H9 (cell line): ENCODE data around the gene BICDL1. TPM values are rescaled to one million over a fixed set of nuclear protein-coding genes. Genes with fewer than 3 reads are reported as not detected.

Source experiments
- DNase-seq: peaks from one replicate; pipeline ENCODE4 v3.0.0-alpha.2; 2017
- H2AFZ ChIP-seq: one replicate; pipeline ENCODE4 v1.6.1; 2013; ENCODE audit warnings: mild to moderate bottlenecking, low read length, control low read depth, moderate library complexity
- H2AK5ac ChIP-seq: 2 replicates; pipeline ENCODE4 v1.6.1; 2013; ENCODE audit warnings: low read length, control low read depth, mixed read lengths; ENCODE audit not compliant: insufficient read length
- H2BK120ac ChIP-seq: one replicate; pipeline ENCODE4 v1.6.1; 2013; ENCODE audit warnings: low read depth, mild to moderate bottlenecking, low read length, control low read depth, inconsistent platforms; ENCODE audit not compliant: poor library complexity, severe bottlenecking
- H2BK12ac ChIP-seq: 2 replicates; pipeline ENCODE4 v1.6.1; 2013; ENCODE audit warnings: low read length, control low read depth, mixed read lengths, low read depth; ENCODE audit not compliant: insufficient read length
- H2BK15ac ChIP-seq: 2 replicates; pipeline ENCODE4 v1.6.1; 2013; ENCODE audit warnings: low read depth, low read length, control low read depth
- H2BK20ac ChIP-seq: one replicate; pipeline ENCODE4 v1.6.1; 2013; ENCODE audit warnings: low read depth, mild to moderate bottlenecking, low read length, control low read depth, inconsistent platforms; ENCODE audit not compliant: poor library complexity, severe bottlenecking
- H2BK5ac ChIP-seq: 2 replicates; pipeline ENCODE4 v1.6.1; 2013; ENCODE audit warnings: low read length, control low read depth, mixed read lengths; ENCODE audit not compliant: insufficient read length
- H3K14ac ChIP-seq: 2 replicates; pipeline ENCODE4 v1.6.1; 2013; ENCODE audit warnings: low read length, control low read depth; ENCODE audit not compliant: insufficient read depth
- H3K18ac ChIP-seq: 2 replicates; pipeline ENCODE4 v1.6.1; 2013; ENCODE audit warnings: low read depth, mild to moderate bottlenecking, mixed read lengths, low read length, control low read depth; ENCODE audit not compliant: insufficient read length
- H3K23ac ChIP-seq: 2 replicates; pipeline ENCODE4 v1.6.1; 2013; ENCODE audit warnings: low read length, control low read depth, mixed read lengths, low read depth; ENCODE audit not compliant: insufficient read length
- H3K23me2 ChIP-seq: 2 replicates; pipeline ENCODE4 v1.6.1; 2013; ENCODE audit warnings: low read depth, mild to moderate bottlenecking, mixed read lengths, low read length, control low read depth; ENCODE audit not compliant: insufficient read length, poor library complexity, severe bottlenecking
- H3K27ac ChIP-seq: 2 replicates; pipeline ENCODE4 v1.5.1; 2013; ENCODE audit warnings: low read length, control low read depth, mixed read lengths, low read depth; ENCODE audit not compliant: insufficient read length
- H3K27me3 ChIP-seq: 2 replicates; pipeline ENCODE4 v1.6.1; 2013; ENCODE audit warnings: low read length, control low read depth, inconsistent platforms; ENCODE audit not compliant: insufficient read depth
- H3K4ac ChIP-seq: 2 replicates; pipeline ENCODE4 v1.6.1; 2013; ENCODE audit warnings: low read depth, mild to moderate bottlenecking, control low read depth, inconsistent platforms, low read length, moderate library complexity
- H3K4me1 ChIP-seq: 2 replicates; pipeline ENCODE4 v1.6.1; 2013; ENCODE audit warnings: low read length, control low read depth, inconsistent platforms; ENCODE audit not compliant: insufficient read depth
- H3K4me2 ChIP-seq: 2 replicates; pipeline ENCODE4 v1.6.1; 2013; ENCODE audit warnings: low read length, control low read depth, mixed read lengths; ENCODE audit not compliant: insufficient read length, insufficient read depth
- H3K56ac ChIP-seq: 2 replicates; pipeline ENCODE4 v1.6.1; 2013; ENCODE audit warnings: low read depth, mild to moderate bottlenecking, mixed read lengths, low read length, control low read depth; ENCODE audit not compliant: insufficient read length
- H3K79me1 ChIP-seq: 2 replicates; pipeline ENCODE4 v1.6.1; 2013; ENCODE audit warnings: low read depth, mild to moderate bottlenecking, moderate library complexity, low read length, control low read depth, inconsistent platforms; ENCODE audit not compliant: insufficient read depth, poor library complexity, severe bottlenecking
- H3K79me2 ChIP-seq: 2 replicates; pipeline ENCODE4 v1.6.1; 2013; ENCODE audit warnings: low read length, control low read depth, inconsistent platforms; ENCODE audit not compliant: insufficient read depth
- H3K9ac ChIP-seq: 2 replicates; pipeline ENCODE4 v1.6.1; 2013; ENCODE audit warnings: low read length, control low read depth, mixed read lengths; ENCODE audit not compliant: insufficient read length; ENCODE audit errors: extremely low read depth
- H3K9me3 ChIP-seq: one replicate; pipeline ENCODE4 v1.6.1; 2013; ENCODE audit warnings: low read depth, low read length, inconsistent platforms; ENCODE audit not compliant: control insufficient read depth
- H3T11ph ChIP-seq: one replicate; pipeline ENCODE4 v1.6.1; 2013; ENCODE audit warnings: mild to moderate bottlenecking, low read length, control low read depth, inconsistent platforms
- H4K20me1 ChIP-seq: one replicate; pipeline ENCODE4 v1.6.1; 2013; ENCODE audit not compliant: control insufficient read depth, insufficient read length, insufficient read depth
- H4K5ac ChIP-seq: 2 replicates; pipeline ENCODE4 v1.6.1; 2013; ENCODE audit warnings: low read depth, mild to moderate bottlenecking, mixed read lengths, low read length, control low read depth; ENCODE audit not compliant: insufficient read length
- H4K8ac ChIP-seq: replicated peaks from 2 replicates; pipeline ENCODE4 v1.6.1; 2013; ENCODE audit warnings: low read length, control low read depth, mixed read lengths, low read depth; ENCODE audit not compliant: insufficient read length
- H4K91ac ChIP-seq: 2 replicates; pipeline ENCODE4 v1.6.1; 2013; ENCODE audit warnings: low read depth, mild to moderate bottlenecking, moderate library complexity, mixed read lengths, low read length, control low read depth; ENCODE audit not compliant: insufficient read length
- H3K27ac Mint-ChIP-seq, 3 experiments: 2 replicates in 2 of 3; 3 replicates in 1 of 3; pipeline ENCODE4 v1.8.0; 2020 to 2021; ENCODE audit warnings: mixed read lengths in 3 of 3, mild to moderate bottlenecking in 1 of 3, moderate library complexity in 1 of 3
- H3K27me3 Mint-ChIP-seq: 2 replicates; pipeline ENCODE4 v1.8.0; 2021; ENCODE audit warnings: low read depth, mild to moderate bottlenecking, moderate library complexity, mixed read lengths
- H3K36me3 Mint-ChIP-seq, 3 experiments: 2 replicates in 2 of 3; 3 replicates in 1 of 3; pipeline ENCODE4 v1.8.0; 2020 to 2021; ENCODE audit warnings: low read depth in 3 of 3, mixed read lengths in 3 of 3; ENCODE audit not compliant: insufficient read depth in 1 of 3
- H3K4me1 Mint-ChIP-seq, 2 experiments: 2 replicates each; pipeline ENCODE4 v1.8.0; 2020; ENCODE audit warnings: mixed read lengths in 2 of 2
- H3K4me3 Mint-ChIP-seq, 2 experiments: 2 replicates in 1 of 2; 3 replicates in 1 of 2; pipeline ENCODE4 v1.8.0; 2020 to 2021; ENCODE audit warnings: mild to moderate bottlenecking in 2 of 2, mixed read lengths in 2 of 2, moderate library complexity in 1 of 2
- H3K9me3 Mint-ChIP-seq, 2 experiments: 2 replicates in 1 of 2; 3 replicates in 1 of 2; pipeline ENCODE4 v1.8.0; 2020; ENCODE audit warnings: mild to moderate bottlenecking in 2 of 2, mixed read lengths in 2 of 2, moderate library complexity in 1 of 2
- CTCF ChIP-seq: fragments of 200-600 bp; sonication (generic); conservative IDR thresholded peaks from 3 replicates; pipeline ENCODE4 v1.8.0; 2021; ENCODE audit warnings: antibody characterized with exemption, mild to moderate bottlenecking
- WGBS: extraction: QIAGEN DNeasy Blood & Tissue Kit; methylation state at CpG from one replicate; pipeline ENCODE4 v1.1.7; 2013; ENCODE audit warnings: missing lambda C conversion rate, low lambda C conversion rate, mixed read lengths; ENCODE audit not compliant: insufficient read length; ENCODE audit errors: extremely low coverage; 5-methylcytosine and 5-hydroxymethylcytosine counted together
- total RNA-seq: library from RNA; stranded (reverse); gene quantifications from 2 replicates; pipeline ENCODE4 v1.2.1, GENCODE V29; 2021

The BICDL1 gene
- total RNA-seq, 1 experiment from 2014 or later: 13.8 TPM

- Mint-ChIP-seq H3K36me3 (peaks cover 9 to 16% (median 16%) of the 10 kb centered on the region in 3 experiments; a peak in 6 of 7 replicates), H3K4me1 (peaks cover 54 to 66% of the 10 kb centered on the region in 2 experiments), H3K4me3 (no peak overlapping the region), H3K27ac (peak overlapping the region; percentile 7 to 61 (median 59); a peak in 5 of 7 replicates), H3K27me3 (no peaks in the 10 kb centered on the region; the same call in 1 of the 2 replicates), H3K9me3 (no peaks in the 10 kb centered on the region)
- H2AK5ac ChIP-seq: no peak overlapping the region
- peaks cover 8% of the 10 kb centered on the region; the same call in 1 of the 2 replicates for H3K4me1 ChIP-seq
- no peak overlapping the region for H4K8ac ChIP-seq
- H4K91ac ChIP-seq: no peak overlapping the region
- no peaks in the 10 kb centered on the region for H3K79me2 ChIP-seq
- no peak for TF ChIP-seq CTCF
- H3K23ac ChIP-seq: no peak overlapping the region
- H3K18ac ChIP-seq: no peak overlapping the region
- no peak overlapping the region for H2BK5ac ChIP-seq
- H4K5ac ChIP-seq: no peak overlapping the region
- H3K27me3 ChIP-seq: no peaks in the 10 kb centered on the region
- no CpG with 5 or more reads among the region's 19 CpGs for WGBS
- H2BK20ac ChIP-seq: no peak overlapping the region
- H2BK12ac ChIP-seq: no peak overlapping the region
- H3K9ac ChIP-seq: no peak overlapping the region
- no peak overlapping the region for H3K27ac ChIP-seq
- H3K79me1 ChIP-seq: no peaks in the 10 kb centered on the region
- H3K4me2 ChIP-seq: no peak overlapping the region
- H2BK120ac ChIP-seq: no peak overlapping the region
- no peaks in the 10 kb centered on the region for H3K23me2 ChIP-seq
- H4K20me1 ChIP-seq: no peaks in the 10 kb centered on the region
- no peak overlapping the region for H2BK15ac ChIP-seq
- H3T11ph ChIP-seq: no peak overlapping the region
- no peak overlapping the region; the same call in 1 of the 2 replicates for H3K14ac ChIP-seq
- no peak overlapping the region for H3K4ac ChIP-seq
- DNase-seq: no peak
- no peak overlapping the region for H2AFZ ChIP-seq
- no peaks in the 10 kb centered on the region for H3K9me3 ChIP-seq
- no peak overlapping the region for H3K56ac ChIP-seq
These were observed 101.7 kb downstream of the BICDL1 start for GRCh38 chr12:120090626-120091295.
